PFSK-1 (cell line): ENCODE measurements around the gene OR5AU1.

ENCODE experiments used
- FOXP2 ChIP-seq: optimal IDR thresholded peaks from 2 replicates; pipeline ENCODE3; 2011; ENCODE audit warnings: borderline replicate concordance, control low read depth, inconsistent platforms; ENCODE audit not compliant: insufficient read depth; ENCODE audit errors: extremely low read length, extremely low read depth
- POLR2AphosphoS5 ChIP-seq: IDR thresholded peaks from 2 replicates; pipeline ENCODE4 v1.6.1; 2012; ENCODE audit warnings: low read depth, mild to moderate bottlenecking, control low read depth, low read length, moderate library complexity
- SIN3A ChIP-seq: IDR thresholded peaks from 2 replicates; pipeline ENCODE4 v1.6.1; 2012; ENCODE audit warnings: mild to moderate bottlenecking, low read length, moderate library complexity, borderline replicate concordance; ENCODE audit not compliant: insufficient read depth
- TAF1 ChIP-seq: IDR thresholded peaks from 2 replicates; pipeline ENCODE4 v1.6.1; 2012; ENCODE audit warnings: low read length, control low read depth, borderline replicate concordance; ENCODE audit not compliant: insufficient read depth
- TF ChIP-seq, protein P1 (sequence below), 2 experiments: IDR thresholded peaks; 2 replicates each; pipeline versions ENCODE4 v1.6.1 to v1.8.0; 2011 to 2012; ENCODE audit warnings: low read depth in 2 of 2, low read length in 2 of 2, control low read depth in 1 of 2, inconsistent platforms in 1 of 2, mild to moderate bottlenecking in 1 of 2, moderate library complexity in 1 of 2; ENCODE audit not compliant: insufficient read depth in 1 of 2

OR5AU1 gene

DNA sequence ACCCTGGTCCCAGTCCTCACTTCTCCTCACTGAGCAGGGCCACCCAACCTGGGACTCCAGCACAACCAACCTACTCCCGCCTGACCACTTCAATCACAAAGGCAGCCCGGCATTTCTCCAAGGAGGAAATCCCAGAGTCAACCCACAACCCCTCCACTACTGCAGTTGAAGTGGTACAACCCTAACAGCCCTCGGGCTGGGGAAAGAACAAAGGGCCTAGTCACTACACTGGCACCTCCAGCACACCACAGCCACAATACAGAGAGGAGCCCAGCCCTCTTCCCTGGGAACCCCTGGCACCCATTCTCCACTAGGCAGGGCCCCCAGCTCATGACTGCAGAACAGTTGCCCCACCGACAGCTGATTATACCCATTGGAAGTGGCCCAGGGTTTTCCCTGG lies 13.7 kb upstream of the OR5AU1 start:
- TF ChIP-seq, protein P1, sequence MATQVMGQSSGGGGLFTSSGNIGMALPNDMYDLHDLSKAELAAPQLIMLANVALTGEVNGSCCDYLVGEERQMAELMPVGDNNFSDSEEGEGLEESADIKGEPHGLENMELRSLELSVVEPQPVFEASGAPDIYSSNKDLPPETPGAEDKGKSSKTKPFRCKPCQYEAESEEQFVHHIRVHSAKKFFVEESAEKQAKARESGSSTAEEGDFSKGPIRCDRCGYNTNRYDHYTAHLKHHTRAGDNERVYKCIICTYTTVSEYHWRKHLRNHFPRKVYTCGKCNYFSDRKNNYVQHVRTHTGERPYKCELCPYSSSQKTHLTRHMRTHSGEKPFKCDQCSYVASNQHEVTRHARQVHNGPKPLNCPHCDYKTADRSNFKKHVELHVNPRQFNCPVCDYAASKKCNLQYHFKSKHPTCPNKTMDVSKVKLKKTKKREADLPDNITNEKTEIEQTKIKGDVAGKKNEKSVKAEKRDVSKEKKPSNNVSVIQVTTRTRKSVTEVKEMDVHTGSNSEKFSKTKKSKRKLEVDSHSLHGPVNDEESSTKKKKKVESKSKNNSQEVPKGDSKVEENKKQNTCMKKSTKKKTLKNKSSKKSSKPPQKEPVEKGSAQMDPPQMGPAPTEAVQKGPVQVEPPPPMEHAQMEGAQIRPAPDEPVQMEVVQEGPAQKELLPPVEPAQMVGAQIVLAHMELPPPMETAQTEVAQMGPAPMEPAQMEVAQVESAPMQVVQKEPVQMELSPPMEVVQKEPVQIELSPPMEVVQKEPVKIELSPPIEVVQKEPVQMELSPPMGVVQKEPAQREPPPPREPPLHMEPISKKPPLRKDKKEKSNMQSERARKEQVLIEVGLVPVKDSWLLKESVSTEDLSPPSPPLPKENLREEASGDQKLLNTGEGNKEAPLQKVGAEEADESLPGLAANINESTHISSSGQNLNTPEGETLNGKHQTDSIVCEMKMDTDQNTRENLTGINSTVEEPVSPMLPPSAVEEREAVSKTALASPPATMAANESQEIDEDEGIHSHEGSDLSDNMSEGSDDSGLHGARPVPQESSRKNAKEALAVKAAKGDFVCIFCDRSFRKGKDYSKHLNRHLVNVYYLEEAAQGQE (IDR thresholded peaks at IDR 0.05; ENCODE audit: insufficient read depth in 1 of 2, low read depth in 2 of 2, low read length in 2 of 2) = no peak
- no peak for TF ChIP-seq TAF1
- no peak for TF ChIP-seq FOXP2
- TF ChIP-seq POLR2AphosphoS5 = no peak
- TF ChIP-seq SIN3A = no peak

DNA sequence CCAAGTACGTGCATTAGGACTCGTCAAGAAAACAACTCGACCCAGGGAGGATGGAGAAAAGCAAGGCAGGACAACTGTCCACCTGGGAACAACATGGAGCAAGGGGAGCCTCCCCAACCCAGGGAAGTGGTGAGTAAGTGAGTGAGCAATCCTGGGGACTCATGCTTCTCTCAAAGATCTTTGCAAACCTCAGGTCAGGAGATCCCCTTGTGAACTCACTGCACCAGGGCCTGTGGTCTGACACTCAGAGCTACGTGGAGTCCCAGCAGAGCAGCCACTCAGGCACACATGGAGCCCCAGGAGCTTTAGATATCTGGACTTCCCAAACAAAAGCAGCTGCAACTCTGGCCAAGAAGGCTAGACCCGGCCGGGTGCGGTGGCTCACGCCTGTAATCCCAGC lies 12.2 kb upstream of the OR5AU1 start:
- TF ChIP-seq, protein P1 (IDR thresholded peaks at IDR 0.05; ENCODE audit: insufficient read depth in 1 of 2, low read depth in 2 of 2, low read length in 2 of 2) = no peak
- no peak for TF ChIP-seq POLR2AphosphoS5
- no peak for TF ChIP-seq FOXP2
- TF ChIP-seq TAF1 = no peak
- no peak for TF ChIP-seq SIN3A

DNA sequence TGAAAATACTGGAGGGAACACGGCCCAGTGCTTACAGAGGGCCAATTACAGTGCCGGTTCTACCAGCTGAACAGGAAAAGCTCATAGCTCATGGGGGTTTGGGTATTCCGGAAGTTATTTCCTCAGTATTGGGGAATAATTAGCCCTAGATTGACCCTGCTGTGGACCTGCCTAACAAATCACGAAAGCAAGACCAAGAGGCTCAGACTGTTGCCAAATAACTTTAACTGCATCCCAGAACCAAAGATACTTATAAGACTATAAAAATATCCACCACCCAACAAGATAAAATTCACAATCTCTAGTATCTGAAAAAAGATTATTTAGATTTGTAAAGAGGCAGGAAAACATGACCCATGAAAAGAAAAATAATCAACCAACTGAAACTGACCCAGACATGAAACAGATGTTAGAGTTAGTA lies 8.0 kb upstream of the OR5AU1 start:
- TF ChIP-seq, protein P1 (IDR thresholded peaks at IDR 0.05; ENCODE audit: insufficient read depth in 1 of 2, low read depth in 2 of 2, low read length in 2 of 2) = no peak
- TF ChIP-seq TAF1 (no peak), SIN3A (no peak)

DNA sequence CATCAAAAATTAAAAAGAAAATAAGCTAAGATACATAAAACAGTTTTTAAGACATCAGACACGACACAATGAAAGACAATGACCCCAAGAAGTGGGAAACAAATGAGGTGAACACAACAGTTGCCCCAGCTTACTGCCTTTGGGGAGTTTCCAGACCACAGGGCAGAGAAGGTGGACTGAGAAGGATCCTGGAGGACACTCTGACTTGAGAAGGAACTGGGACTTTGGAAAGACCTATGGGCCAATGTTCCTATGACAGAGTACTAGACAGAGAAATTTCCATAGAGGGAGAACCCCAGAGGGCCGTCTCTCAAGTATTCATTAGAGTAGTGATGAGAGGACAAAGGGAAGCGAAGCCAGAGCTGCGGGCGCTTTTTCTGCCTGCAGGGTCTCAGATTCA lies 6.2 kb upstream of the OR5AU1 start:
- no peak for TF ChIP-seq TAF1
- no peak for TF ChIP-seq POLR2AphosphoS5
- TF ChIP-seq, protein P1 (IDR thresholded peaks at IDR 0.05; ENCODE audit: insufficient read depth in 1 of 2, low read depth in 2 of 2, low read length in 2 of 2) = no peak
- TF ChIP-seq FOXP2 = no peak
- no peak for TF ChIP-seq SIN3A

DNA sequence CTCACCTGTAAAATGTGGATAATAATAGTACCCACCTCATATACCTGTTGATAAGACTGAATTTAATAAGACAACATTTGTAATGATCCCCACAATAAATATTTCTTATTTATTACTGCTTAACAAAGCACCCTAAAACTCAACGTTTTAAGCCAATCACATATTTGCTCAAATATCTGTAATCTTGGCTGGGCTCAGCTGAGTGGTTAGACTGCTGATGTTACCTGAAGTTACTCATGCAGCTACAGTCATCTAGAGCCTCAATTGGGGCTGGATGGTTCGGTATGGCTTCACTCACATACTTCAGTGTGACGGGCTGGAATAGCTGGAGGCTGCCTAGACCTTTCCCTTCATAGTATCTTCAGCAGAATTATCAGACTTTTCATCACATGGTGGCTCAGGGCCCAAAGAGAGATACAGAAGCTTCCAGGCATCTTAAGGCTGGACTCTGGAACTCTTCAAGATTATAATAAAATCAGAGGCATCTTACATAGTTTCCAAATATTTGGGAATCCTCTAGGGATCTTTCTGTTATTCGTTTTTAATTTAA lies 4.3 kb upstream of the OR5AU1 start:
- TF ChIP-seq, protein P1 (IDR thresholded peaks at IDR 0.05; ENCODE audit: insufficient read depth in 1 of 2, low read depth in 2 of 2, low read length in 2 of 2) = no peak
- TF ChIP-seq TAF1 (no peak), SIN3A (no peak), POLR2AphosphoS5 (no peak), FOXP2 (no peak)
